Spleen (tissue), 7 donors: ENCODE measurements around the gene EYS.

Experiments used
- CTCF ChIP-seq, 11 experiments: fragments of 200-600 bp in 7 of 11; fragments of 450-650 bp in 4 of 11; sonication (generic) in 4 of 11; IDR thresholded peaks in 8 of 11; conservative IDR thresholded peaks in 3 of 11; 1 replicate in 7 of 11; 2 replicates in 4 of 11; pipeline versions ENCODE4 v1.4.0 to v1.8.0; 2016 to 2021; ENCODE audit warnings: antibody characterized with exemption in 11 of 11, inconsistent platforms in 4 of 11, mild to moderate bottlenecking in 1 of 11
- POLR2A ChIP-seq, 3 donors: fragments of 450-650 bp; IDR thresholded peaks; one replicate each; pipeline ENCODE4 v1.5.1; 2017; ENCODE audit warnings: antibody characterized with exemption in 3 of 3, mild to moderate bottlenecking in 1 of 3
- donor health status: DM: no; HTN: no; CAD: no; lungs with moderate emphysema.
- donor health status: DM: no; HTN: no; CAD: no.
- donor health status: DM: no; HTN: no; CAD: no.

GRCh38 chr6:65262241-65262640 is 444.8 kb downstream of the EYS start:
- TF ChIP-seq CTCF (IDR thresholded peaks at IDR 0.05 in 8 of 11, conservative IDR thresholded peaks at IDR 0.05 in 3 of 11): no peak
- no peak for TF ChIP-seq POLR2A (IDR thresholded peaks at IDR 0.05)
